Measurements from ENCODE around the gene IGSF6.

The IGSF6 gene

GRCh38 chr16:21647562-21648164 lies 4.7 kb downstream of the IGSF6 start:
- no peak for TF ChIP-seq CTCF (IDR thresholded peaks at IDR 0.05)

- TF ChIP-seq CTCF (IDR thresholded peaks at IDR 0.05) = no peak
These were observed 5.5 kb downstream of the IGSF6 start for GRCh38 chr16:21646721-21647561.

- TF ChIP-seq CTCF (IDR thresholded peaks at IDR 0.05) = no peak
These were observed 6.3 kb downstream of the IGSF6 start for GRCh38 chr16:21646091-21646490.

GRCh38 chr16:21645261-21645721 lies 7.1 kb downstream of the IGSF6 start:
- no peak for TF ChIP-seq CTCF (IDR thresholded peaks at IDR 0.05)

GRCh38 chr16:21644674-21645073 lies 7.7 kb downstream of the IGSF6 start:
- no peak for TF ChIP-seq CTCF (IDR thresholded peaks at IDR 0.05)

- TF ChIP-seq CTCF (IDR thresholded peaks at IDR 0.05) = no peak
These were observed 8.6 kb downstream of the IGSF6 start for GRCh38 chr16:21643785-21644184.

- no peak for TF ChIP-seq CTCF (IDR thresholded peaks at IDR 0.05)
These were observed 9.5 kb downstream of the IGSF6 start for GRCh38 chr16:21642861-21643260.

Measured in LNCAP (cell line).